Stomach (tissue), 4 donors: ENCODE data around the gene THOP1.

Experiments used
- POLR2A ChIP-seq, 4 donors: fragments of 450-650 bp; IDR thresholded peaks; one replicate each; pipeline ENCODE4 v1.6.1; 2016; ENCODE audit warnings: antibody characterized with exemption in 4 of 4, control low read depth in 2 of 4, mild to moderate bottlenecking in 1 of 4, moderate library complexity in 1 of 4
- POLR2AphosphoS5 ChIP-seq, 3 donors: sonication (generic); formaldehyde crosslinking; IDR thresholded peaks; one replicate each; pipeline ENCODE4 v1.6.1; 2016; ENCODE audit warnings: antibody characterized with exemption in 3 of 3
- TF ChIP-seq, protein P1 (sequence below), 7 experiments: fragments of 450-650 bp in 4 of 7; fragments of 200-600 bp in 3 of 7; sonication (generic) in 3 of 7; IDR thresholded peaks; one replicate each; pipeline ENCODE4 v1.5.1; 2016 to 2019; ENCODE audit warnings: antibody characterized with exemption in 7 of 7, control low read depth in 2 of 7, mild to moderate bottlenecking in 1 of 7

DNA sequence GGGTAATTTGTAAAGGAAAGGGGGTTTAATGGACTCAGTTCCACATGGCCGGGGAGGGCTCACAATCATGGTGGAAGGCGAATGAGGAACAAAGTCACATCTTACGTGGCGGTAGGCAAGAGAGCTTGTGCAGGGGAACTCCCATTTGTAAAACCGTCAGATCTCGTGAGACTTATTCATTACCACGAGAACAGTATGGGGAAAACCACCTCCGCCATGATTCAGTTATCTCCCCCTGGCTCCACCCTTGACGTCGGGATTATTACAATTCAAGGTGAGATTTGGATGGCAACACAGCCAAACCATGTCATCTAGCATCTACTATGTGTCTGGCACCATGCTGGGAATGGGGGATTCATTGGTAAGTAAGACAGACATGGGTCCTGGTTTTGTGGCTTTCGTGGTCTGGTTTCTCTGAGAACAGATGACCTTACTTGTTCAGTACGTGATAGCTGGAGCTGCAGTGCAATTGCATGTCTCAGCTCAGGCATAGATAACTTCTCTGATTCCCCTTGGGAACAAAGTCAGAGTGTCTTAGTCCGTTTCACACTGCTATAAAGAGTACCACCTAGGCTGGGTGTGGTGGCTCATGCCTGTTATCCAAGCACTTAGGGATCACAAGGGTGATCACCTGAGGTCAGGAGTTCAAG lies 42.7 kb downstream of the THOP1 start:
- TF ChIP-seq, protein P1, sequence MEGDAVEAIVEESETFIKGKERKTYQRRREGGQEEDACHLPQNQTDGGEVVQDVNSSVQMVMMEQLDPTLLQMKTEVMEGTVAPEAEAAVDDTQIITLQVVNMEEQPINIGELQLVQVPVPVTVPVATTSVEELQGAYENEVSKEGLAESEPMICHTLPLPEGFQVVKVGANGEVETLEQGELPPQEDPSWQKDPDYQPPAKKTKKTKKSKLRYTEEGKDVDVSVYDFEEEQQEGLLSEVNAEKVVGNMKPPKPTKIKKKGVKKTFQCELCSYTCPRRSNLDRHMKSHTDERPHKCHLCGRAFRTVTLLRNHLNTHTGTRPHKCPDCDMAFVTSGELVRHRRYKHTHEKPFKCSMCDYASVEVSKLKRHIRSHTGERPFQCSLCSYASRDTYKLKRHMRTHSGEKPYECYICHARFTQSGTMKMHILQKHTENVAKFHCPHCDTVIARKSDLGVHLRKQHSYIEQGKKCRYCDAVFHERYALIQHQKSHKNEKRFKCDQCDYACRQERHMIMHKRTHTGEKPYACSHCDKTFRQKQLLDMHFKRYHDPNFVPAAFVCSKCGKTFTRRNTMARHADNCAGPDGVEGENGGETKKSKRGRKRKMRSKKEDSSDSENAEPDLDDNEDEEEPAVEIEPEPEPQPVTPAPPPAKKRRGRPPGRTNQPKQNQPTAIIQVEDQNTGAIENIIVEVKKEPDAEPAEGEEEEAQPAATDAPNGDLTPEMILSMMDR (IDR thresholded peaks at IDR 0.05) = no peak
- no peak for TF ChIP-seq POLR2AphosphoS5 (IDR thresholded peaks at IDR 0.05)
- TF ChIP-seq POLR2A (IDR thresholded peaks at IDR 0.05) = no peak
